NCI-H82 (cell line): ENCODE data around the gene HAND2.
A peak's percentile ranks its signal among the peaks of the same experiment; 100 is the strongest.

Experiments used
- DNase-seq: peaks from one replicate; lab custom pipeline; 2025; lab: John Stamatoyannopoulos, UW

The HAND2 gene

DNA sequence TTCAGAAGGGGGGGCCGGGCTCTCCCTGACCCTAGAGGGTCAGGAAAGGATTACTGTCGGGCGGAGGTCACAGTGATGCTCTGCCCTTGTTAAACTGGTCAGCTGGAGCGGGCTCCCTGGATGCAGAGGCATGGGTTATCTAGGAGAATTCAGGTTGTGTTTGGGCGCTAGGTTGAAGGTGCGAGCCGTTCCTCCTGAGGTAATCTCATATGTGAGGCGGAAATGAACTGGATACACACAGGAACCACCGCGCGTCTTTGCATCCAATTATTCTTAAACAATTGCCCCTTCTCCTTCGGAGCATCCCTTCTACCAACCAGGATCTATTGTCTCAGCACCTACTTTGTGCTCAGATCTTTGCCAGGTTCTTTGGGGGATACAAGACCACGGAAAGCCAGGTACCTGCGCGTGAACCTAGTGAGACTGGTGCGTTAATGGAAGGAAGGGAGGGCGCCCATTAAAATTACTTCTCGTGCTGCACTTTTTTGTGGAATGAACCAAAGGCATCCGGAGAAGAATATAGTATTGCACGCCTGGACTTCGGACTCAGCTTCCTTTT, 28.4 kb downstream of the HAND2 start:
- DNase-seq: no peak

DNA sequence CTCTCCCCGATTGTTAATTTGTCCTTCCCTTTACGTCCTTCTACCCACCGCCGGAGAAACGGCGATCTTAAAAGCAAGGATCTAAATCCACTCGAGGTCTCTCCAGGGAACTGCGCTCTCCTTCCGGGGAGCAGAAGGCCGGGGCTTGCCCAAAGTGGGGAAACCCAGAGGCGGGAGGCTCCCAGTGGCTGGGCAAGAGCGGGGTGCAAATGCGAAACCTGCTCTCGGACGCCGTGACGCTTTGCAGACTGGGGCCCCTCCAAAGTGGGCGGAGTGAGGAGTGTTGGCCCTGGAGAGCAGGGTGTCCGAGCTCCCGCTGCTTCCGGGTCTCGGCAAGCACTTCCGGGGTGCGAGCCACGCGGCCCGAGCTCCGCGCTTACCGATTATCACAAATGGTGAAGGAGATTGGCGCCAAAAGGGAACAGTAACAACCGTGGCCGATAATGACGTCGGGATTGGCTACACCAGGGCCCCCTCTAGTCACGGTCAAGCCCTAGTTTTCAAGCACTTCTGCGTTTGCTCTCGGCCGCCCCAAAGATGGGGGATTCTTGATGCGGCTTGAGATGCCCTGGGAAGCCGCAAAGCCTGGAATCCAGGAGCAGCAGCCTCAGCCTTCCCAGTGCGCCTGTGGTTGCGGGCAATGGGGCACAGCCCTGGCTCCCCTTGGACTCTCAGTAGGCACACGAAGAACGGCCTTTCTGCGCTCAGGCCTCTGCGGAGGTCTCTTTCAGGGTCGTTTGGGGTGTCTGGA, 29.0 kb downstream of the HAND2 start:
- no peak for DNase-seq

DNA sequence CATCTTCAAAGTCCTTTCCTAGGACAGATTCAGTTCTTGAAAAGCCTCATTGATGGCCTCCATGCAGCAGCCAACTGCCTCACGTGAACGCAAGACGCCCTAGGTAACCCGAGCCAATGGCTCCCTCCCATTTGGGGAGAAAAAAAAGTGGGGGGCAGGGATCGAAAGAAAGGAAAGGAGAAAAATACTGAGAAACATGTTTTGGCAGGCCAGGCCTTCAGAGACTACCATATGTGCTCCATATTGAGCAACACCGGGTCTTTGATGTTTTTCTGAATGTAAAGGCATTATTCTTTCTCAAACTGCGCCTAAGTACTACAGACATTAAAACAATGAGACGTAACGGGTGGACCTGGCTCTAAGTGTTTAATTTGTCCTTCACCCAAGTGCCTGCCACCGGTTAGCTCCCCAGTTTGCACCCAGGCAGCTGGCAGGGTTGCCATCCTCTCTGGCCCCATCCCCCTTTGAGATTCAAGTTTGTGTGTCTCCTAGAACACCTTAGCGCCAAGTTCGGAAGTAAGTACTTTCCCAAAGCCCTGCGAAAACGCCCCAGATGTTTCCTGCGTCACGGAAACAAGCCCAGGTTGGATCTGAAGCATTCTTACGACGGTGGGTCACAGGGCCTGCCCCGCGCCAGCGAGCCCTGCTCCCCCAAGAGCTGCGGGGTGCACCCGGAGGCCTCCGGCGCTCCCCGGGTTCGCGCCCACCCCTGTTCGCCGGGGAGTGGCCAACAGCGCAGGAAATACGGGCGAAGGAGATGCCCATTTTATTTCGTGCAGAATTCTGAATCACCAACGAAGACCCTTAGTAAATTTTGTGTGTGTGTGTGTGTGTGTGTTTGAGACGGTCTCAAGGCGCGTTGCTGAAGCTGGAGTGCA, 30.1 kb downstream of the HAND2 start:
- no peak for DNase-seq

DNA sequence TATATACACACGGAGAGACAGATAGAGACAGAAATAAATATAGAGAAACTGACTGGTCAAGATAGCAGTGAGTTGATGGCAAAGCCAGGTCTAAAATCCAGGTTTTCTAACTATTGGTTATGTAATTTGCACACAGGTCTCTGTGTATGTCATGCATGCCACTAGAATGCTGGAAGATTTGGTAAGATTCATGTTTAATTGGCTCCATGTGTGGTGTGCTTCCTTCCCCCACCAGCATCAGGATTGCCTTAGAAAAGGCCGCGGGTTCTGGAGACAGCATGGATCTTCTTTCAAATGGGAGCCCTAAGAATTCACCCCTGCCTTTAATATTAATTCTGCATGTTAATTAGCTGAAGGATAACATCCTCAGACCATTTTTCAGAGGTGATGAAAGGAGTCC, 31.3 kb downstream of the HAND2 start:
- no peak for DNase-seq

DNA sequence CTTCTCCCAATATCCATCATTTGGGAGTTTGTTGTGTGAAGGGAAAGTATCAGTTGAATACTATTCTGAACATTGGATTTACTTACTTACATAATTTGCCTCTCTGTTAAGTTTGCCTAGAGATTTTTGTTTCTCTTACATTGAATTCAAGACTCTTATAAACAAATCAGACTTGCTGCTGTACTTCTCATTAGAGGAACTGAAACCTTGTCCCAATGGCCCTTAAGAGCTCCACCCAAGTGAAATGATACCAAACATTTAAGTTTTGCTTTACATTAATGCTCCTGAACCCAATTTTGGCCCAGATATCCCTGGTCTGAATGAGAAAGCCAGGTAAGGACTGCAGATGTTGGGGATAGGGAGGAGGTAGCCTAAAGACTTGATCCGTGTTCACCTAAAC, 32.0 kb downstream of the HAND2 start:
- no peak for DNase-seq

DNA sequence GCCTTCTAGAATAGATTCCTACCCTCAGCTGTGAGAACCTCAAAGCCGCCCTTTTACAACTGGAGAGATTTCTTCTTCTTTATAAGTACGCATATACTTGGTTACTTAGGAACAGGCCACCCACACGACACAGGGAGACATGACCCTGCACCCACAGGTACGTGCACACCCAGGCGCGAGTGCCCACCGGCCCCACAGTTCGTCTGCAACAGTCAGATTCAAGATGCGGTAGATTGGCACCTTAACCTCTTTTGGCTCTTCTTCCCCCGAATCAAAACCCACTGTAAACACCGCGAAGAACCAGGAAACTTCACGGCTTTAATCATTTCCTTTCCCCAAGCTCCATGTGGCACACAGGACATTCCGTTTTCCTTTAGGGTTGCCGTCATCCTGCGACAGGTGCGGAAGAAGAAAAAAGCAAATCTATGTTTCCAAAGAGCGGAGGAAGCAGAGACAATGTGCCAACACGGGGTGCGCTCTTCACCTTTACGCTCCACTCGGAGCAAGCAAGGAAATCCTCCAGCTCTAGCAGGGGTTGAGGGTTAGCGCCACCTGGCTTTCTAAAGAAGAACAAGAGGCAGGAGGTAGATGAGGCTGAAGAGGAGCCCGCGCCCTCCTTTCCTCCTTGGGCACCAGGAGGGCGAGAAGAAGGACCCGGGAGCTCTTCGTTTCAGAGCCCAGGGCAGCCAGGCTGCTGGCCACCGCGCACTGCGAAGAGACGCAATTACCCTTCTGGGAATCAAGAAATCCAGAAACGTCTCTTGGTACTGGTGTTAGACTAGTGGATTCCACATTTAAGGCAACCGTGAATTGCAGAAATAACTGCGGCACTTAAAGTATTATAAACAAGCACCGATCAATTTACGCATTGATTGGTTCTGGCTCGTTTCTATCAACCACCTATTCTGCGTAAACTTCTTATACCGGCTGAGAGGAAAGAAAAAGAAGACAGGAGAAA, 35.7 kb downstream of the HAND2 start:
- DNase-seq: peak; percentile 25

DNA sequence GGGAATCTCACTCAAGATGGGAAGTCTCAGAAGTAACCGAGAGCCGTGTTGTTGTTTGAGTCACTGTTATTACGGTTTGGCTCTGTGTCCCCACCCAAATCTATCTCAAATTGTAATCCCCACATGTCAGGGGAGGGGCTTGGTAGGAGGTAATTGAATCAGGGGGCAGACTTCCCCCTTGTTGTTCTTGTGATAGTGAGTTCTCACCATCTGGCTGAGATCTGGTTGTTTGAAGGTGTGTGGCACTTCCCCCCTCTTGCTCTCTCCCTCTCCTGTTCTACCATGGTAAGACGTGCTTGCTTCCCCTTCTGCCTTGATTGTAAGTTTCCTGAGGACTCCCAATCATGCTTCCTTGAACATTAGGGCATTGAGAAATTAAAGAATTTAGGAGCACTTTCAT, 37.0 kb downstream of the HAND2 start:
- peak; percentile 53 for DNase-seq

DNA sequence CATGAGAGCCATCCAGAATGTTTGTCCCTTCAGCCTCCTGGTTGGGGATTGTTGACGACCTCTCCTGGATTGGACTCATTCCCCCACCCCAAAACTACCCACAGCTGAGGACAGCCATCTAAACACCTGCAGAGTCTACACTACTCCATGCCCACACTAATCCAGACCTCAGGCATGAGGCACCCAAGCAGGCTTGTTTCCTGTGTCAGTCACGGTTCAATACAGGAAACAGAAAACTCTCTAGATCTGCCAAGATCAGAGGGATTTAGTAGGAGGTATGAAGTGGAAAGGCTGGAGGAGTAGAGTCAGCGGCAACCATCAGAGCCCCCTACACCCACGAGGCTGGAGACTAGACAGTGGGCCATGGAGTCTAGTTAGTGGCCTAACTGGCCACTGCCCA, 37.7 kb downstream of the HAND2 start:
- DNase-seq: no peak

DNA sequence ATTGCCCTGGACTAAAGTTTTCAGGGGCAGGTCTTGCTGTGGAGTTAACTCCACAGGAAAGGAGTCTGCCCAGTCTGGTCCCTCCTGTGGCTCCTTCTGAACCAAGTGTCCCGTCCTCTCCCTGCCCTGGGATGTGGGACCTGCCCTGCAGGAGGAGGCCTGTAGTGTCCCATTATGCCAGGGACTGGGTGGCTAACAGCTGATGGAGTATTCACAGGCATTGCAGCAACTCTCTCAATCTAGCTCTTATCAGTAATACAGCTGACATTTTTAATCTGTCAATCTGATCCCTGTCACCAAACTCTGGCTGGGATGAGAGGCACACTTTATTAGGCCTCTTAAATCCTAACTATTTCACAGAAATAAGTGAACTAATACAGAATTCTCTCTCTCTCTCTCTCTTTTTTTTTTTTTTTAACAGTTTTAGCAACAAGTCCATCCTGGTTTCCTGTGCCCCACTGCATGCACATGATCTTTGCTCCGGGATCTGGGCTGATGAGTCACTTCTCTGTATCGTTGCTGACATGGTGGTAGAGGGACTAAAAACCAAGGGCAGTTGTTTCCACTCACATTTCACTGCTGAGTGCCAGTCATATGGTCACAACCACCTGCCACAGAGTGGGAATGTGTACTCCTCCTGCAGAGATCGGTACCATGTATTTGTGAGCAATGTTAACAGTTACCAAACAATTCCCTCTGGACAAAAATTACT, 39.1 kb downstream of the HAND2 start:
- no peak for DNase-seq

DNA sequence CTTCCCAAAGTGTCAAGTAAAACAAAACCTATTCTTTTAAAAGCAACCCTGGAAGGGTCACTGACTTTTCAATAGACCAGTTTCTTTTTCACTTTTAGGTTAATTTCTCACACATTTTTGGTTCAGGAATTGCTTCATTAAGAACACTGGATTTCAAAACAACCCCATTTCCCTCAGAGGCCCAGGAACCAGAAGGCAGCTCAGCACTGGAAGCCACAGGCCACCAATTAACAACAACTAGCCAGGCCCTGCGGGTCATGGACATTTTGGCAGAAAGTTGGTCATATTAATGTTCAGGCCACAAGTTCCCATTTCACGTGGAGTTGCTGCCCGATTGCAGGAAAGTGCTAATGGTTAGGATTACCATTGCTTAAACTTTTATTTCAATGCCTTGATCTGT, 39.8 kb downstream of the HAND2 start:
- DNase-seq: no peak

DNA sequence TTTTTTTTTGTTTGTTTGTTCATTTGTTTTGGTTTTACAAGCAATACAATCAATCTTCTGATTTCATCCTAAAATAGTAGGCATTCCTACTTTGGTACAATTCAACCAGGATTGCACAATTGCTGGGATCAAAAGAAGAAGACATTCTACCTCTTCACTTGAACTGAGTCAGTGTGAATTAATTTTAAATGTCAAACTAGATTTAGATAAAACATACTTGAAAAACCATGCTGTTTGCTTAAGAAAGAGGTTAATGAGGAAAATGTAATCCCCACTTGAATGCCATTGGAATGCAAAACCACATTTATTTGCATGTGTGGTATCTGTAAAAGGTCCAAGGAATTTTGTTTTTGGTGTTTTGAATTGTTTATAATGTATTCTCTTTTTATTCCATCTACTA, 40.5 kb downstream of the HAND2 start:
- DNase-seq: no peak

DNA sequence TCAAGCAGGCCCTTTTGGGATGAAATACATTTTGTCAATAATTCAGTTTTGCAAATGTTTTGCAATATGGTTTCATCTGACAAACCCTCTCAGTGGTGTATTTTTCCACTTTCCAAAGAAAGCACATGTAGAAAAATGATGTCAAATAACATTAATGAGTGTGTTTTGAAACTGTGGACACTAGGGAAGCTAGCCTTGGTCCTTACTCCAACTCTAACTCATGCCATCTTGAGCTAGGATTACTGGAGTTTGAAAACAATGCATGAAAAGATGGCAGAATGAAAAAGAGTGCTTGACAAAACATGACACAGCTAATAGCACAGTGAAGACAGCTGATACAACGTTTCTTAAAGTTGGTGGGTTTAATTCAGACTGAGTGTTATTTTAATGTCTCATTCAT, 41.4 kb downstream of the HAND2 start:
- DNase-seq: no peak

DNA sequence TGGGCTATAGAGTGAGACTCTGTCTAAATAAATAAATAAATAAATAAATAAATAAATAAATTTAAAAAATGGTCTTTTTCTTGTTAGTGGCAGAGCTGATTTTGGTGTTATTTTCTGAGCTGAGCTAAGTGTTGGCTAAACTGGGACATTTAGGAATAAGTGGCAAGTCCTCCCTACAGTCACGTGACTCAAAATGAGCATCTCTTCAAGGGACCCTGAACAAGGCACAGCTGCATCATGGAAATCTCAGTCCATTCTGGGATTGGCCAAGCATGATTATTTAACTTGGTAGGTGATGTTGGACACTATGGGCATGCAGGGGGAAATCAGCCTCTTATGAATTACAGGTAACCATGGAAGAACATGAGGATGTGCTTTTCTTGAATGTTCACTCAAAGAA, 42.0 kb downstream of the HAND2 start:
- no peak for DNase-seq

DNA sequence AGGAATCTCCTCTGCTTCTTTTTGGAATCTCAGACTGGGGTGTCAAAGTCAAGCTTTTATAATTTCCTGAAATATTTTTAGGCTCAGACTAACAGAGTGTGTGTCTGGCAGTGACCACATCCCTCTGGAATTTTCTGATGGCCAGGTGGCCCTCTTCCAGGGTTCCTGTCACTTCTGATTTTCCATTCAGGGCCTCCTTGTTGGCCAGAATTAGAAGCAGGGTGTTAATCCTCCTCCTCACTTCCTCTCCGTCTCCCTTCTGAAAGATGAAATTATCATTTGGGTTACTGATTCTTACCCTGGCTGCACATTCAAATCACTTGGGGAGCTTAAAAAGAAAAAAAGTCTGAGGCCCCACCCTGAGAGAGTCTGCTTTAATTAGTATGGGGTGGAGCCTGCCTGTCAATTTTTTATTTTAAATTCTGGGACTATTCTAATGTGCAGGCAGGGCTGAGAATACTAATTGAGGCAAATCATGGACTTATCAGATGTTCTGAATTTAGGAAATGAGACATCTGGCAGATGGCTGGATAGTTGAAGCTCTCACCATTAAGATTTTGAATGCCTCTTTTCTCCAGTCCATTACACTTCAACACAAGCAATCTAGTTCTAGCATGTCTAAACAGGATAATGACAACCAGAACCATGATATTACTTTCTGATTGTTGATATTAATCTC, 43.2 kb downstream of the HAND2 start:
- no peak for DNase-seq

DNA sequence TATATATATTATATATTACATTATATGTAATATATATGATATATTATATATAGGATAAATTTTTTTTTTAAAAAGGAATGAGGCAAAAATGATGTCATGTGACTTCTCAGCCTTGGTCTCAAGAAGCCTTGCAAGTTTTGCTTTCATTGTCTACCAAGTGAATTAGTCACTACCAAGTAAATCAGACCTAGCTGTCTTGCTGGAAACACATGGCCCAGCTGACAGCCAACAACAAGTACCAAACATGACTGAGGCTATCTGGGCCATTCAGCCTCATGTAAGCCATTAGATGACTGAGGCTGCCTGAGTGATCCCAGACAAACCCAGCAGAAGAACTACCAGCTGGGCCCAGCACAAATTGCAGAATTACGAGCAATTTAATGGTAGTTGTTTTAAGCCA, 44.9 kb downstream of the HAND2 start:
- no peak for DNase-seq

DNA sequence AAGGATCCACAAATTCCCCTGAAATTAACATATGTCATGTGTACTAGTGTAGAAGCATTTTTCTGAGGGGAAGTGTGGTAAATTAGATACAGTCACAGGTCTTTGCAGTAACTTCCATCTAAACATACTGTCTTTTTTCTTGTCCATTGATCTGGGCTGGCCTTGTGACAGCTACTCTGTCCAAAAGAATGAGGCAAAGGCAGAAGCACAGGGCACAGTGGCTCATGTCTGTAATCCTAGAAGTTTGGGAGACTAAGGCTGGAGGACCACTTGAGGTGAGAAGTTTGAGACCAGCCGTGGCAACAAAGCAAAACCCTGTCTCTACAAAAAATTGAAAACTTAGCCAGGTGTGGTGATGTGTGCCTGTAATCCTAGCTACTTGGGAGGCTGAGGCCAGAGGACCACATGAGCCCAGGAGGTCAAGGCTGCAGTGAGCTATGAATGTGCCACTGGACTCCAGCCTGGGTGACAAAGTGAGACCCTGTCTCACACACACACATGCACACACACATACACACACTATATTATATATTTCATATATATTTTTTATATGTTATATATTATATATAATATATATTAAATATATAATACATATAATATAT, 47.6 kb downstream of the HAND2 start:
- DNase-seq: no peak

DNA sequence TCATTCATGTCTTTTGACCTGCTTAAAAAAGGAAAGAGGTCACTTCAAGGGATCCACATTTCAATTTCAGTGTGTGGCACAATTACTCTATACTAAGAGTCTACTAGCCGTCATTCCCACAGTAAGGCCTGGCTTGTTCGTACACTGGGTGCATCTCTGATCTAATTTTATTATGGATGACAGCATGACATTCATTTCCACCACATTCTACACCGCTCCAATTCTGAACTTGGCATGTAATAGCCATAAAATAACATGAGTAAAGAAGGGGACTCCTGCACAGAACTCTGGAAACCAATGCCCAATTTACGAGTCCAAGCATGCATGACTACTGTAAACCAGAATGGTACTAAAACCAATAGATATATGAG, 51.1 kb downstream of the HAND2 start:
- no peak for DNase-seq

DNA sequence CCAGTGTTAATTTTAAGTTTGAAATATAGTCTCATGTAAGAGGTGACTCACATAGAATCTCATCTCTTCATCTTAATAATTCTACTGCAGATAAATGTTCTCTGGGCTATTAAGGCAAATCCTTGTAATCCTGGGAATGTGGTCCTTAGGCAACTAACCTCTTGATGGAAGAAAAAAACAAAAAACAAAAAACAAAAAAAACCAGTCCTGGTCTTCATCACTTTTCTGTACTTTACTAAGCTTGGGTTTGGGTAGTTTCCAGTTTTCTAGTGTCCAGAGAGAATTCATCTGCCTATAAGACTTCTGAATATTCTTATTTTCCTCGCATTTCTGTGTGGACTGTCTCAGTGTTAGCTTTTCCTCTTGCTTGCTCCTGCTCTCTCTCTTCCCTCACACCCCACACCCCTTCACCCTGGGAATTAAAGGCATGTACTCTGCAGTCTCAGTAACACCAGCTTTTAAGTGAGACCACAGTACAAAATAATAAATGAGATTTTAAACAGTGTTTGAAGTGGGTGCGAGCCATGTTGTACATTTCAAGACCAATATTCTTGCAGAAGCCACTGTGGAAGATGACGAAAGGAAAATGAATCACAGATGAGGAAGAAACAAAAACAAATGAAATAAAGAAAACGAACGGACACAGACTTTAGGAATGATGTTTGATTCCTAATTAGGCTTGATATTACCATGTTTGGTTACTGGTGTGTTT, 51.7 kb downstream of the HAND2 start:
- DNase-seq: no peak

DNA sequence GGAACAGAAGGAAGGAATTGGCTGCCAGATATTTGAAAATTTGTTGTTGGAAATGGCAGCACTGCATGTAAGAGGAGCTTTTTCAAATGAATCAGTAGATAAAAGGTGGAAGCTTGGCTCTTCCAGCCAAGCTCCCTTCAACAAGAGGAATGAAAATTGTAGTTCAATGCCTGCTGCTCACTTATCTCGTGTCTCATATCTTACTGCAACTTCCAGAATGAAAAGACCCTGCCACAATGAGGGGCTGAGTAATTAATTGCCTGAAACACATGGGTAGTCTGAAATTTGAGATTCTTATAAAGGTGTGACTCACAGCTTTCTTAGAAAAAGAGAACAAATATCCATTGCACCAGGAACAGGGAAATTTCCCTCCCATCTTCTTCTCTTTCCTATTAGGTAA, 53.0 kb downstream of the HAND2 start:
- DNase-seq: no peak
